ENCODE data around the gene KCNK7.

GRCh38 chr11:65590240-65590738 lies 5.3 kb downstream of the KCNK7 start:
- TF ChIP-seq TAF1 (IDR thresholded peaks at IDR 0.05; ENCODE audit: low read depth, low read length) (no peak), POLR2A (IDR thresholded peaks at IDR 0.05; ENCODE audit: low read depth, low read length) (no peak), POLR2AphosphoS5 (IDR thresholded peaks at IDR 0.05; ENCODE audit: low read depth, low read length) (no peak), SPI1 (IDR thresholded peaks at IDR 0.05; ENCODE audit: low read depth, low read length) (no peak), PAX5 (IDR thresholded peaks at IDR 0.05; ENCODE audit: insufficient read depth, low read length, severe bottlenecking) (no peak), POU2F2 (IDR thresholded peaks at IDR 0.05; ENCODE audit: low read depth, low read length) (no peak)

All from GM12891 (cell line).